ENCODE data around the gene SHROOM3. TPM values are rescaled to one million over a fixed set of nuclear protein-coding genes. Genes with fewer than 3 reads are reported as not detected.
A peak's percentile ranks its signal among the peaks of the same experiment; 100 is the strongest.

The SHROOM3 gene
- total RNA-seq, 2 donors from 2014 or later: 142 to 160 TPM

GRCh38 chr4:76729460-76729859 lies 294.4 kb downstream of the SHROOM3 start:
- no peak for TF ChIP-seq CTCF (IDR thresholded peaks at IDR 0.05)
- intact Hi-C loops (cut with DNase I): no loop called here
- H3K9ac ChIP-seq (ENCODE audit: low read depth in 2 of 2, low read length in 2 of 2): no peak overlapping the region
- no peaks in the 10 kb centered on the region for H3K9me3 ChIP-seq
- no peak for DNase-seq
- no peak overlapping the region for H3K4me3 ChIP-seq
- no peaks in the 10 kb centered on the region for H3K4me1 ChIP-seq
- no peaks in the 10 kb centered on the region for H3K36me3 ChIP-seq
- no peak overlapping the region for H3K27ac ChIP-seq
- no peaks in the 10 kb centered on the region for H3K27me3 ChIP-seq

- no peak for TF ChIP-seq CTCF (IDR thresholded peaks at IDR 0.05)
- Histone ChIP-seq H3K4me1 (no peaks in the 10 kb centered on the region), H3K27me3 (no peaks in the 10 kb centered on the region), H3K36me3 (no peaks in the 10 kb centered on the region), H3K4me3 (no peak overlapping the region), H3K9me3 (no peaks in the 10 kb centered on the region), H3K9ac (ENCODE audit: low read depth in 2 of 2, low read length in 2 of 2) (no peak overlapping the region), H3K27ac (no peak overlapping the region)
- no peak for DNase-seq
- intact Hi-C loops (cut with DNase I): no loop called here
These were observed 295.0 kb downstream of the SHROOM3 start for GRCh38 chr4:76729980-76730379.

GRCh38 chr4:76732246-76732645 lies 297.2 kb downstream of the SHROOM3 start:
- H3K4me1 ChIP-seq: no peaks in the 10 kb centered on the region
- no peak for TF ChIP-seq CTCF (IDR thresholded peaks at IDR 0.05)
- no peak for DNase-seq
- H3K9me3 ChIP-seq: no peaks in the 10 kb centered on the region
- H3K27ac ChIP-seq: no peak overlapping the region
- no peak overlapping the region for H3K4me3 ChIP-seq
- no peak overlapping the region for H3K9ac ChIP-seq (ENCODE audit: low read depth in 2 of 2, low read length in 2 of 2)
- intact Hi-C loops (cut with DNase I): no loop called here
- no peaks in the 10 kb centered on the region for H3K27me3 ChIP-seq
- no peaks in the 10 kb centered on the region for H3K36me3 ChIP-seq

GRCh38 chr4:76733068-76733771 lies 298.2 kb downstream of the SHROOM3 start:
- no peaks in the 10 kb centered on the region for H3K36me3 ChIP-seq
- no peaks in the 10 kb centered on the region for H3K27me3 ChIP-seq
- H3K9me3 ChIP-seq: no peaks in the 10 kb centered on the region
- H3K4me3 ChIP-seq: no peak overlapping the region
- TF ChIP-seq CTCF (IDR thresholded peaks at IDR 0.05): no peak
- H3K4me1 ChIP-seq: no peaks in the 10 kb centered on the region
- intact Hi-C loops (cut with DNase I): no loop called here
- peak overlapping the region in 1 of 2 donors; percentile 23 for H3K9ac ChIP-seq (ENCODE audit: low read depth in 2 of 2, low read length in 2 of 2)
- H3K27ac ChIP-seq: no peak overlapping the region
- no peak for DNase-seq

- H3K27me3 ChIP-seq: no peaks in the 10 kb centered on the region
- no peak for TF ChIP-seq CTCF (IDR thresholded peaks at IDR 0.05)
- H3K4me1 ChIP-seq: no peaks in the 10 kb centered on the region
- H3K9ac ChIP-seq (ENCODE audit: low read depth in 2 of 2, low read length in 2 of 2): no peak overlapping the region
- H3K9me3 ChIP-seq: no peaks in the 10 kb centered on the region
- H3K27ac ChIP-seq: no peak overlapping the region
- no peak for DNase-seq
- no peak overlapping the region for H3K4me3 ChIP-seq
- intact Hi-C loops (cut with DNase I): no loop called here
- no peaks in the 10 kb centered on the region for H3K36me3 ChIP-seq
These were observed 301.4 kb downstream of the SHROOM3 start for GRCh38 chr4:76736414-76736813.

All from colonic mucosa (tissue), 4 donors.